Neural cell (in vitro differentiated cells): ENCODE data around the gene DAGLB. TPM values are rescaled to one million over a fixed set of nuclear protein-coding genes. Genes with fewer than 3 reads are reported as not detected.

Experiments used
- H2AFZ ChIP-seq: fragments of 200-600, 300-800 bp; sonication (generic), shearing (Covaris generic); 2 replicates; pipeline ENCODE4 v1.6.0; 2014; ENCODE audit warnings: low read depth, mild to moderate bottlenecking, antibody characterized with exemption, low read length, moderate library complexity
- H3F3A ChIP-seq: fragments of 200-600 bp; shearing (Covaris generic); 2 replicates; pipeline ENCODE4 v1.6.1; 2016; ENCODE audit warnings: mild to moderate bottlenecking, moderate library complexity, mixed read lengths, antibody characterized with exemption, low read length; ENCODE audit not compliant: insufficient read depth, poor library complexity, severe bottlenecking
- H3K27ac ChIP-seq: fragments of 200-600, 300-800 bp; sonication (generic), shearing (Covaris generic); 2 replicates; pipeline ENCODE4 v1.5.1; 2014; ENCODE audit warnings: mild to moderate bottlenecking, low read length, moderate library complexity
- H3K27me3 ChIP-seq: fragments of 300-800, 200-600 bp; sonication (generic), shearing (Covaris generic); 2 replicates; pipeline ENCODE4 v1.6.0; 2014; ENCODE audit warnings: mild to moderate bottlenecking, low read depth, low read length, moderate library complexity; ENCODE audit not compliant: insufficient read depth
- H3K36me3 ChIP-seq: fragments of 300-800, 200-600 bp; sonication (generic), shearing (Covaris generic); 2 replicates; pipeline ENCODE4 v1.5.1; 2014; ENCODE audit warnings: mild to moderate bottlenecking, antibody characterized with exemption, low read length, moderate library complexity; ENCODE audit not compliant: insufficient read depth
- H3K4me2 ChIP-seq: fragments of 300-800, 200-600 bp; sonication (generic), shearing (Covaris generic); 2 replicates; pipeline ENCODE4 v1.6.0; 2014; ENCODE audit warnings: mild to moderate bottlenecking, low read length
- H3K4me3 ChIP-seq: fragments of 300-800, 200-600 bp; sonication (generic), shearing (Covaris generic); 2 replicates; pipeline ENCODE4 v1.5.1; 2014; ENCODE audit warnings: mild to moderate bottlenecking, low read length, moderate library complexity
- H3K79me2 ChIP-seq: fragments of 200-600 bp; shearing (Covaris generic); replicated peaks from 2 replicates; pipeline ENCODE4 v1.6.0; 2014; ENCODE audit warnings: mild to moderate bottlenecking, low read length, moderate library complexity; ENCODE audit not compliant: insufficient read depth
- H3K9ac ChIP-seq: fragments of 300-800, 200-600 bp; sonication (generic), shearing (Covaris generic); 2 replicates; pipeline ENCODE4 v1.6.1; 2016; ENCODE audit warnings: mild to moderate bottlenecking, low read length, mixed read lengths
- H3K9me2 ChIP-seq: fragments of 200-600 bp; shearing (Covaris generic); 2 replicates; pipeline ENCODE4 v1.6.1; 2016; ENCODE audit warnings: mild to moderate bottlenecking, low read length, mixed read lengths; ENCODE audit not compliant: insufficient read depth
- H3K9me3 ChIP-seq: fragments of 200-600, 300-800 bp; sonication (generic), shearing (Covaris generic); 2 replicates; pipeline ENCODE4 v1.6.1; 2016; ENCODE audit warnings: mild to moderate bottlenecking, mixed run types, low read length, moderate library complexity, mixed read lengths
- H4K20me1 ChIP-seq: fragments of 200-600 bp; shearing (Covaris generic); 2 replicates; pipeline ENCODE4 v1.6.1; 2016; ENCODE audit warnings: mild to moderate bottlenecking, mixed run types; ENCODE audit not compliant: insufficient read depth
- EP300 ChIP-seq: fragments of 450-650 bp; conservative IDR thresholded peaks from 2 replicates; pipeline ENCODE4 v1.6.1; 2014; ENCODE audit warnings: antibody characterized with exemption, mild to moderate bottlenecking, moderate library complexity; ENCODE audit not compliant: poor library complexity, severe bottlenecking
- MXI1 ChIP-seq: fragments of 450-650 bp; conservative IDR thresholded peaks from 2 replicates; pipeline ENCODE4 v1.6.1; 2014; ENCODE audit warnings: antibody characterized with exemption, mild to moderate bottlenecking; ENCODE audit not compliant: poor library complexity, severe bottlenecking
- POLR2AphosphoS5 ChIP-seq: IDR thresholded peaks from 2 replicates; pipeline ENCODE4 v1.6.1; 2012
- RAD21 ChIP-seq: fragments of 450-650 bp; conservative IDR thresholded peaks from 2 replicates; pipeline ENCODE4 v1.6.1; 2014; ENCODE audit warnings: antibody characterized with exemption, mild to moderate bottlenecking, moderate library complexity
- SMC3 ChIP-seq: fragments of 450-650 bp; conservative IDR thresholded peaks from 2 replicates; pipeline ENCODE4 v1.6.1; 2014; ENCODE audit warnings: antibody characterized with exemption, mild to moderate bottlenecking, moderate library complexity; ENCODE audit not compliant: poor library complexity
- polyA plus RNA-seq: library from polyadenylated mRNA; depleted of rRNA; stranded (reverse); fragments of >200 nt; gene quantifications from 2 replicates; pipeline ENCODE4 v1.2.3, GENCODE V29; 2014
- TF ChIP-seq, protein P1 (sequence below): fragments of 450-650 bp; IDR thresholded peaks from 2 replicates; pipeline ENCODE4 v1.5.1; 2014; ENCODE audit warnings: antibody characterized with exemption, mild to moderate bottlenecking, moderate library complexity; ENCODE audit not compliant: poor library complexity, severe bottlenecking
- TF ChIP-seq, protein P2 (sequence below): IDR thresholded peaks from 2 replicates; pipeline ENCODE4 v1.6.1; 2012; ENCODE audit warnings: borderline replicate concordance

The DAGLB gene
- polyA plus RNA-seq, 1 donor from 2014 or later: 32.3 TPM

DNA sequence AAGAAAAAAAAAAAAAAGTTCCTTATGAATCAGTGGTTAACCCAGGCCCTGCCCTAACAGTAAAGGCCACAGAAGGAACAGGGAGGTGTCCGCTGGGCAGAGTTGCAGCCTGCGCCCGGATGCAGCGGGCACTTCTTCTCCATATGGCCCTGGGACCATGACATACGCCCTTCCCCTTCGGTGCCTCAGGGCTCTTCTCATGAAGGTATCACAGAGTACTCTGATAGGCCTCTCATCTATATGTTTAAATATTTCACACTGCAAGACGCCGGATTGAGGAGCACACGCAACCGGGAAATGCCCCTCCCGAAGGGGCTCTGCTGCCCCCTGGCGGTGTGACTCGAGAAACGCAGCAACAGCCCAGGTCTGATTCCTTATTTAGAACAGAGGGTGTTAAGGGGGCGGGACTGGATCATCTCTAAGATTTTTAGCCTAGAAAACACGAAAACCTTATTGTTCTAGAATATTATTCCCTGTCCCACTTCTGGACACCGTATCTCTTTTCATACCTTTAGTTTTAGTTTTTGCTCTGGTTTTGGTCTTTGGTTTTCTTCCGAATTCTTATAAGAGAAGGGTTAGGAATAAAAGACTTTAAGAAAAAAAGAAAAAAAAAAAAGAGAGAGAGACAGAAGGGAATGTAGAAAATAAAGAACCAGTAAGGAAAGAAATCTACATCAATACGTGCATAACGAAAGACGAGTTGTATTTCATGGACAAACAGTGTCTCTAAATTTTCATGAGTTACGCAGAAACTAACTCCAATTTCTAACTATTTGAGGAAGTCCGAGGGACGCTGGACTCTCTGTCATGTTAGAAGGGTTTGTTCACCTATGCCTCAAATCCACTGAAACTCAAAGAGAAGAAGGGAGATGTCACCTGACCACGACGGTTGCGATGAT is 12.0 kb downstream of the DAGLB start:
- no peak overlapping the region for H3K27ac ChIP-seq
- no peak overlapping the region for H2AFZ ChIP-seq
- H3K36me3 ChIP-seq: no peaks in the 10 kb centered on the region
- H3K9ac ChIP-seq: no peak overlapping the region
- no peak overlapping the region for H3K4me3 ChIP-seq
- peaks cover 3% of the 10 kb centered on the region for H4K20me1 ChIP-seq
- H3K4me2 ChIP-seq: no peak overlapping the region
- H3K79me2 ChIP-seq: peaks cover 9% of the 10 kb centered on the region
- H3F3A ChIP-seq: no peaks in the 10 kb centered on the region
- no peaks in the 10 kb centered on the region for H3K9me3 ChIP-seq
- H3K27me3 ChIP-seq: no peaks in the 10 kb centered on the region
- TF ChIP-seq, protein P1, sequence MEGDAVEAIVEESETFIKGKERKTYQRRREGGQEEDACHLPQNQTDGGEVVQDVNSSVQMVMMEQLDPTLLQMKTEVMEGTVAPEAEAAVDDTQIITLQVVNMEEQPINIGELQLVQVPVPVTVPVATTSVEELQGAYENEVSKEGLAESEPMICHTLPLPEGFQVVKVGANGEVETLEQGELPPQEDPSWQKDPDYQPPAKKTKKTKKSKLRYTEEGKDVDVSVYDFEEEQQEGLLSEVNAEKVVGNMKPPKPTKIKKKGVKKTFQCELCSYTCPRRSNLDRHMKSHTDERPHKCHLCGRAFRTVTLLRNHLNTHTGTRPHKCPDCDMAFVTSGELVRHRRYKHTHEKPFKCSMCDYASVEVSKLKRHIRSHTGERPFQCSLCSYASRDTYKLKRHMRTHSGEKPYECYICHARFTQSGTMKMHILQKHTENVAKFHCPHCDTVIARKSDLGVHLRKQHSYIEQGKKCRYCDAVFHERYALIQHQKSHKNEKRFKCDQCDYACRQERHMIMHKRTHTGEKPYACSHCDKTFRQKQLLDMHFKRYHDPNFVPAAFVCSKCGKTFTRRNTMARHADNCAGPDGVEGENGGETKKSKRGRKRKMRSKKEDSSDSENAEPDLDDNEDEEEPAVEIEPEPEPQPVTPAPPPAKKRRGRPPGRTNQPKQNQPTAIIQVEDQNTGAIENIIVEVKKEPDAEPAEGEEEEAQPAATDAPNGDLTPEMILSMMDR: peak; percentile 85
- TF ChIP-seq POLR2AphosphoS5: no peak
- peak; percentile 74 for TF ChIP-seq SMC3
- TF ChIP-seq, protein P2, sequence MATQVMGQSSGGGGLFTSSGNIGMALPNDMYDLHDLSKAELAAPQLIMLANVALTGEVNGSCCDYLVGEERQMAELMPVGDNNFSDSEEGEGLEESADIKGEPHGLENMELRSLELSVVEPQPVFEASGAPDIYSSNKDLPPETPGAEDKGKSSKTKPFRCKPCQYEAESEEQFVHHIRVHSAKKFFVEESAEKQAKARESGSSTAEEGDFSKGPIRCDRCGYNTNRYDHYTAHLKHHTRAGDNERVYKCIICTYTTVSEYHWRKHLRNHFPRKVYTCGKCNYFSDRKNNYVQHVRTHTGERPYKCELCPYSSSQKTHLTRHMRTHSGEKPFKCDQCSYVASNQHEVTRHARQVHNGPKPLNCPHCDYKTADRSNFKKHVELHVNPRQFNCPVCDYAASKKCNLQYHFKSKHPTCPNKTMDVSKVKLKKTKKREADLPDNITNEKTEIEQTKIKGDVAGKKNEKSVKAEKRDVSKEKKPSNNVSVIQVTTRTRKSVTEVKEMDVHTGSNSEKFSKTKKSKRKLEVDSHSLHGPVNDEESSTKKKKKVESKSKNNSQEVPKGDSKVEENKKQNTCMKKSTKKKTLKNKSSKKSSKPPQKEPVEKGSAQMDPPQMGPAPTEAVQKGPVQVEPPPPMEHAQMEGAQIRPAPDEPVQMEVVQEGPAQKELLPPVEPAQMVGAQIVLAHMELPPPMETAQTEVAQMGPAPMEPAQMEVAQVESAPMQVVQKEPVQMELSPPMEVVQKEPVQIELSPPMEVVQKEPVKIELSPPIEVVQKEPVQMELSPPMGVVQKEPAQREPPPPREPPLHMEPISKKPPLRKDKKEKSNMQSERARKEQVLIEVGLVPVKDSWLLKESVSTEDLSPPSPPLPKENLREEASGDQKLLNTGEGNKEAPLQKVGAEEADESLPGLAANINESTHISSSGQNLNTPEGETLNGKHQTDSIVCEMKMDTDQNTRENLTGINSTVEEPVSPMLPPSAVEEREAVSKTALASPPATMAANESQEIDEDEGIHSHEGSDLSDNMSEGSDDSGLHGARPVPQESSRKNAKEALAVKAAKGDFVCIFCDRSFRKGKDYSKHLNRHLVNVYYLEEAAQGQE: no peak
- TF ChIP-seq RAD21: peak; percentile 66
- H3K9me2 ChIP-seq: no peaks in the 10 kb centered on the region

DNA sequence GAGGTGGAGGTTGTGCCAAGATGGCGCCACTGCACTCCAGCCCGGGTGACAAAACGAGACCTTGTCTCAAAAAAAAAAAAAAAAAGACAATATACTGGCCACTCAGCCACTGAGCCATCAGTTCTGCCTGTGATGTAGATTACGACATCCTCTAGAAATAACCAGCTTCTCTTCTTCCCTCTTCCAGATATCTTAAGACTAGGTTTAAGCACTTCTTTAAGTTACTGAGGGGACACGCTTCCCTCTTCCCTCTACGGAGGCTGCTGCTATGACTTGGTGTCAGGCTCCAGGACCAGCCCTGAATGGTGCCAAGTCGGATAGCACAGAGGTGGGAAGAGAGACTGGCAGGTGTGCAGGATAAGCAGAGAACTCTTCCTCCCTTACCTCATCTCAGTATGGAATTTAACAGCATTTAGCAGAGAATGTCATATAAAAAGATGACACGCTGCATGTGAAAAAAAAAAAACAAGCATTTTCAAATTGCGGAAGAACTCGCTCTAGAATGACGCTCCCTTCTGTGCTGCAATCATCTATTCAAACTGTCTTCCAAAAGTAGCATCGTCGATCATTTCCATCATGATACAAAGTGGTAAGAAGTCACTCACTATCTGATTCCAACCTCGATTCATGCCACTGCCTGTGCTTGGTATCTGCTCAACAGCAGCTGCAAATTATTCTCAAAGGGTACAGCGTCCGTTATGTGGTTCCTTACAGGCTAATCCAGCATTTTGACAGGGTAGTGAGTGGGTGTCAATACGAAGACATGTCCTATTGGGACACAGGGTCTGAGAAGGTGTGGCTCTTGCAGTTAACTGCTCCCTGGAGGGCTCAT is 13.8 kb downstream of the DAGLB start:
- H3K27me3 ChIP-seq: no peaks in the 10 kb centered on the region
- no peak overlapping the region for H3K4me2 ChIP-seq
- no peak overlapping the region for H2AFZ ChIP-seq
- no peaks in the 10 kb centered on the region for H3K9me3 ChIP-seq
- no peak overlapping the region for H3K9ac ChIP-seq
- TF ChIP-seq MXI1: no peak
- TF ChIP-seq EP300: peak; percentile 39
- no peaks in the 10 kb centered on the region for H3K36me3 ChIP-seq
- H3K9me2 ChIP-seq: no peaks in the 10 kb centered on the region
- H3F3A ChIP-seq: no peaks in the 10 kb centered on the region
- H3K79me2 ChIP-seq: peaks cover 3% of the 10 kb centered on the region
- peak overlapping the region; percentile 16 for H3K27ac ChIP-seq
- H4K20me1 ChIP-seq: no peaks in the 10 kb centered on the region
- H3K4me3 ChIP-seq: no peak overlapping the region
